Islet of Langerhans (tissue), 1 donor: ENCODE data around the gene PEMT.

Experiments
- FAIRE-seq: peaks from one replicate; lab custom pipeline; 2011; peaks lifted over from hg19 to GRCh38; lab: Jason Lieb, UNC

Gene PEMT

DNA sequence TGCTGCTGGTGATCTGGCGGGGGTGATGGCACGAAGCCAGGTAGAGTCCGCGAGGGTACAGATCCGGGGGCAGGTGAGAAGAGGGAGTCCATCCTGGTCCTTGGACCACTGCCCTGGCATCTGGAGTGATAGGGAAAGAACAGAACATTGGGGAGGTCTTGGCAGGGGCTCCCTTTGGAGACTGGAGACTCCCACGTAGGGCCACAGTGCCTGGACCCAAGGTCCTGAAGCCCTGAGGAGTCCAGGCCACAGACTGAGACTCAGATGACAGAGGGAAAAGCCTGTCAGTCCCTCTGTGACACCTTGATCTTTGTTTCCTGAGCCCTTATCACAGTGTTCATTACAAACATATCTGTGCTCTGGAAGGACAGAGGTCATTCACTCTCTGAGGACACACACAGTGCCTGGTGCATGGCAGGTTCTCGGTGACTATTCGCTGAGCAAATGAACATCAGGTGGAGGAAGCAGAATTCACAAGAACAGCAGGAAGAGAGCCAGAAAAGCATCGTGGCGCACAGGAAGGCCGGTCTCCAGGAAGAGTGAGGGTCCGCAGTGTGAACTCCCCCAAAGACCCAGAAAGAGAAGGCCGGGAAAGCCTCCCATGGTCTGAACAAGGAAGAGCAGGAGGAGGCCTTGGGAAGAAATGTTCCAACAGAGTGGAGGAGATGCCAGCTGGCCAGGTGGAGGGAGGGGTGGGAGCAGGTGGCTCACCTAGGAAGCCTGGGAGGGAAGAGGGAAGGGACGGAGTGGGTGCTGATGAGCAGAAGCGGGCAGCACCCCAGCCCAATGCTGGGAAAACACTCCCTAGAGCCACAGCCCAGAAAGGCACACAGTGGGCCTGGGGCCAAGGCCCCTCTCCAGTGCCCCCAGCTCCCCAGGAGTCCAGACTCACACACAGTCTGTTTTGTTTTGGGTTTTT, 20.5 kb downstream of the PEMT start:
- FAIRE-seq: no peak

- FAIRE-seq: peak; percentile 38
These were observed 21.2 kb downstream of the PEMT start for GRCh38 chr17:17570140-17570797.

- FAIRE-seq: no peak
These were observed 21.8 kb downstream of the PEMT start for GRCh38 chr17:17569691-17570090.

- no peak for FAIRE-seq
These were observed 22.7 kb downstream of the PEMT start for GRCh38 chr17:17568772-17569195.

DNA sequence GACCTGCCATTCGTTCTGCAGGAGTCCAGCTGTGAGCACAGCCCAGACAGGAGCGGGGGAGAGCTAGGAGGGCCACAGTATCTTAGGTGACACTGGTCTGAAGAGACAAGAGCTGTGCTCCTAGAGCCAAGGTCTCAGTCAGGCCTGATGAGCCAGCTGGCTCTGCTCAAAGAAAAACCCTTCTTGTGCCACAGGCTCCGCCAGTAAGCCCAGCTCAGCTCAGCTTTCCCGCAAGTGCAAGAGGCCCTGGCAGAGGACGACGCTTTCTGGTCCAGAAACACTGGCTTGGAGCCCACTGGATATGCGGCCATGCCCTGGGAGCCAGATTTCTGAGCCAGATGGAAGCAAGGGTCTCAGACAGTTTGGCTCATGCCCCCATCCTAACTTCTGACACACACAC, 23.9 kb downstream of the PEMT start:
- FAIRE-seq: no peak

DNA sequence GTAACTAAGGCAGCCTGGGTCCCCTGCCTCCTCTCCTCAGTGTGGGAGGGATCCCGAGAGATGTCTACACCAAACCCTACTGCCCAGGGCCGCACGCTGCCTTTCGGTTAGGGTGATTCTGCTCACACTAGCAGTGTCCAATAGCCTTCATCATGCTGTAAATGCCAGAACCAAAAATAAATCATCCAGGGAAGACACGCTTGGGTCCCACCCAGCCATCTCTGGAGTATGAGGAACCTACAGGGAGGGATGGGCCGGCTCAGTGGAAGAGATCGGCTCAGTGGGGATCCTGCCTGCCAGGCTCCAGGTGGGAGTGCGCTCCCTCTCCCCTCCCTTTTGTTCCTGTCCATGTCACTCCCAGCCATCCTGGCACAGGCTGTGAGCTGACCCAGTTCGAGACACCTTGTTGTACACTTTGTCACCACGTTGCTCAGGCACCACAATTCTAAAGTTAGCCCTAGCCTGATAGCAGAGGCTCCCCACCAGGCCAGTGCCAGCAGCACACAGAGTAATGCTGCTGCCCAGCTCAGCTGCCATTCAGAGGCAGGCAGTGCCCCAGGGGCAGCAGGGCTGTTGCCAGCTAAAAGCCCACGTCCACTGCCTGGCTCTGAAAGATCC, 24.5 kb downstream of the PEMT start:
- FAIRE-seq: no peak

GRCh38 chr17:17565471-17566339, 25.8 kb downstream of the PEMT start:
- FAIRE-seq: no peak

DNA sequence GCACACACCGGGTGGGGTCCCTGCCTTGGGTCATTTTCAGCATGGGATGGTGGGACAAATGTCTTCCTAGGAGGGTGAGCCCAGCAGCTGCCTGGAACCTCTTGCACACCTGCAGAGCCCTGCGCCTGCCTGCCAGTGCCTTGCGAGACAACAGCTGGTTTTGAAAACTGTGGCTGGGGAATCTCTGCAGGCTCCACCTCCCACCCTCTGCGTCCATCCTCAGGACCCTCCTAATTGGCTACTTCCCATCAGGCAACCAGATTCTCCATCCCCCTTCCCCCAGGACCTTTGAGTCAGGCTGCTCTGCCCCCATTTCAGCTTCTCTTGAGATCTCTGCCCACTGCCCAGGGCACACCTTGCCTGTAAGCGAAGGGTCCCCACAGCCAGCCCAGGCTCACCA, 26.6 kb downstream of the PEMT start:
- FAIRE-seq: no peak

GRCh38 chr17:17564323-17564722, 27.2 kb downstream of the PEMT start:
- FAIRE-seq: no peak

GRCh38 chr17:17563530-17563929, 28.0 kb downstream of the PEMT start:
- FAIRE-seq: no peak

DNA sequence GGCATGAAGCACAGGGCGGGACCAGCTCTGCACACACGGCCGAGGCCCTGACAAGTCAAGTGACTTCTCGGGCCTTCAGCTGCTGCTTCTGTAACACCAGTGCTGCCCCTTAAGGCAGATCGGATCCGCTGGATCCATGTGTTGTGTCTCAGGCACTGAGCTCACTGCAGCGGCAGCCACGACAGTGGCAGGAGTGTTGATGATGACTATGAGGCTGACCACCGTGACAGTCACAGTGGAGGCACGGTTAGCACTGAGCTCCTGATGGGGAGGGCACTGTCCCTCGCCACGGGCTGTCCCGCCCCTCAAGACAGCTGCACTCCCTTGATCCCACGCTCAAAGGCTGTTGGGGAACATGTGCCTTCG, 29.4 kb downstream of the PEMT start:
- no peak for FAIRE-seq

GRCh38 chr17:17561408-17562145, 29.9 kb downstream of the PEMT start:
- no peak for FAIRE-seq

- no peak for FAIRE-seq
These were observed 30.5 kb downstream of the PEMT start for GRCh38 chr17:17560975-17561374.

GRCh38 chr17:17560167-17560566, 31.3 kb downstream of the PEMT start:
- no peak for FAIRE-seq

DNA sequence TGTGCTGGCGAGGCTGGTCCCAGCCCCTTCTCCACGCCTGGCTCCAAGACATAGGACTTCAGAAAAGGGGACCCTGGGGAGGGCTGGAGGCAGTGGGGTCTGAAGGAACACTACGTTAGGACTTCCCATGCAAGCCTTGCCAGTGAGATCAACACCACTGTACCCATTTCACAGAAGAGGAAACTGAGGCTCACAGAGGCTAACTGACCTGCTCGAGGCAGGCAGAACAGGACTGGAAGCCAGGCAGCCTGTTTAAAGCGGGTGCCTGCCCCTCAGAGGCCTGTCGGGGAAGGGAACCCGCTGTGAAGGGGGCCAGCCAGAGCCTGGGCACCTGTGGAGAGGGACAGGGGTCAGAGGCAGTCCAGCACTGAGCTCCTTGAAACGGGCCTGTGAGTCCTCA, 32.3 kb downstream of the PEMT start:
- FAIRE-seq: no peak

DNA sequence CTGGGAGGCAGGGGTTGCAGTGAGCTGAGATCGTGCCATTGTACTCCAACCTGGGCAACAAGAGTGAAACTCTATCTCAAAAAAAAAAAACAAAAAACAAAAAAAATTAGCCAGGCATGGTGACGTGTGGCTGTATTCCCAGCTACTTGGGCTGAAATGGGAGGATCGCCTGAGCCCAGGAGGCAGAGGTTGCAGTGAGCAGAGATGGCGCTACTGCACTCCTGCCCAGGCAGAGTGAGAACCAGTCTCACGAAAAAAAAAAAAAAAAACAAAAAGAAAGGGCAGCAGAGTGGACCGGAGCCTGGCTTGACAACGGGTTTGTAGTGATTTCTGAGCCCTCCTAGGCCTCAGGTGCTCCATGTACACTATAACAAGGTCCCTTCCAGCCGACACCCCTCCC, 33.1 kb downstream of the PEMT start:
- FAIRE-seq: no peak

DNA sequence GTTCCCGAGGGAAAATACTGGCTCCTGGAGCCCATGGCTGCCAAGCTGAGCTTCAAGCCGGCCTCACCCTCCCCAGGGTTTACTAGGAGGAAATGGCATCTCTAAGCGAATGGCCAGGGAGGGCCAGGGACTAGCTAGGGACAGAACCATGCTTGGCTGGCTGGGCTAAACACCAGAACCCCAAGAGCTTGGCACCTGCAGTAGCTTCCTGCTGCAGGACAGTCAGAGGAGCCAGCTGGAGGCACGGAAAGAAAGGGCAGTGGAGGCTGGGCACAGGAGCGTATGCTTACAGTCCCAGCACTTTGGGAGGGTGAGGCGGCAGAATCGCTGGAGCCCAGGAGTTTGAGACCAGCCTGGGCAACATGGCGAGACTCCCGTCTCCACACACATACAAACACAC, 33.7 kb downstream of the PEMT start:
- FAIRE-seq: no peak

DNA sequence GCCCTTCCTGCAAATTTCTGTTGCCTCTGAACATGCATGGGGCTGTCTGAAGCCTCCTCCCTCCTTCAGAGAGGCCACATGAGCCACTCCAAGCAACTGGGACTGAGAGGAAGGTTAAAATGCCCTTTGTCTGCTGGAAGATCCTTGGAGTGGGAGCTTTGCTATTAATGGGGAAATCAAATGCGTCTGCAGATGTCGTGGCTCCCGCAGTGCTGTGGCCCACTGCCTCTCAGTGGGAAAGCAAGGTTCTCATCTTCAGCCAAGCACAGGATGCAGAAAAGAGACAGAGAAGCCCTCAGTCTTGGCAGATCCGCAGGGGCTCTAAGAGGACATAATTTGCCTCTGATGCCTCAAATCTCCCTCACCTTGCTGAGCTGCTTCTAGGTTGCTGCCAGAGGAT, 34.8 kb downstream of the PEMT start:
- FAIRE-seq: no peak

DNA sequence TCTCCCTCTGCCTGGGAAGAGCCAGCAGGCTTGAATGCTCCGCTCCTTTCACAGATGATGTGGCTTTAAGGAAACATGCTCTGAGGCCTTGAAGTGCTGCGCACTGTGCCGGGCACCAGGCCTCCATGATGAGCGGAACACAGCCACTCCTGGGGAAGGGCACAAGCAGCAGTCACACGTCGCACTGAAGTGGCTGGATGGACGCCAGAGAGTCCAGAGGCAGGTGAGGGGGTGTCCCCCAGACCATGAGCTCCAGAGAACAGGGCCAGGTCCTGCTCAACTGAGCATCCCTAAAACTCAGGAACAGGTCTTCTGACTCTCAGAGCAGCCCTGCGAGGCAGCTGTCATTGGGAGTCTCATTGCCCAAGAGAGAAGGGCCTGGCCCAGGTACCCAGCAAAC, 35.6 kb downstream of the PEMT start:
- no peak for FAIRE-seq

- FAIRE-seq: no peak
These were observed 36.4 kb downstream of the PEMT start for GRCh38 chr17:17555151-17555550.

- no peak for FAIRE-seq
These were observed 37.2 kb downstream of the PEMT start for GRCh38 chr17:17554266-17554665.
